Measurements from ENCODE around the gene CEP135.
A peak's percentile ranks its signal among the peaks of the same experiment; 100 is the strongest.

The CEP135 gene, protein sequence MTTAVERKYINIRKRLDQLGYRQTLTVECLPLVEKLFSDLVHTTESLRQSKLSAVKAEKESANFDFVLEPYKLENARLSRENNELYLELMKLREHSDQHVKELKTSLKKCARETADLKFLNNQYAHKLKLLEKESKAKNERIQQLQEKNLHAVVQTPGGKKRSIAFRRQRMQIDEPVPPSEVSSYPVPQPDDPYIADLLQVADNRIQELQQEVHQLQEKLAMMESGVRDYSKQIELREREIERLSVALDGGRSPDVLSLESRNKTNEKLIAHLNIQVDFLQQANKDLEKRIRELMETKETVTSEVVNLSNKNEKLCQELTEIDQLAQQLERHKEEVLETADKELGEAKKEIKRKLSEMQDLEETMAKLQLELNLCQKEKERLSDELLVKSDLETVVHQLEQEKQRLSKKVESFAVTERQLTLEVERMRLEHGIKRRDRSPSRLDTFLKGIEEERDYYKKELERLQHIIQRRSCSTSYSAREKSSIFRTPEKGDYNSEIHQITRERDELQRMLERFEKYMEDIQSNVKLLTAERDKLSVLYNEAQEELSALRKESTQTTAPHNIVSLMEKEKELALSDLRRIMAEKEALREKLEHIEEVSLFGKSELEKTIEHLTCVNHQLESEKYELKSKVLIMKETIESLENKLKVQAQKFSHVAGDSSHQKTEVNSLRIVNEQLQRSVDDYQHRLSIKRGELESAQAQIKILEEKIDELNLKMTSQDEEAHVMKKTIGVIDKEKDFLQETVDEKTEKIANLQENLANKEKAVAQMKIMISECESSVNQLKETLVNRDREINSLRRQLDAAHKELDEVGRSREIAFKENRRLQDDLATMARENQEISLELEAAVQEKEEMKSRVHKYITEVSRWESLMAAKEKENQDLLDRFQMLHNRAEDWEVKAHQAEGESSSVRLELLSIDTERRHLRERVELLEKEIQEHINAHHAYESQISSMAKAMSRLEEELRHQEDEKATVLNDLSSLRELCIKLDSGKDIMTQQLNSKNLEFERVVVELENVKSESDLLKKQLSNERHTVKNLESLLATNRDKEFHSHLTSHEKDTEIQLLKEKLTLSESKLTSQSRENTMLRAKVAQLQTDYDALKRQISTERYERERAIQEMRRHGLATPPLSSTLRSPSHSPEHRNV

DNA sequence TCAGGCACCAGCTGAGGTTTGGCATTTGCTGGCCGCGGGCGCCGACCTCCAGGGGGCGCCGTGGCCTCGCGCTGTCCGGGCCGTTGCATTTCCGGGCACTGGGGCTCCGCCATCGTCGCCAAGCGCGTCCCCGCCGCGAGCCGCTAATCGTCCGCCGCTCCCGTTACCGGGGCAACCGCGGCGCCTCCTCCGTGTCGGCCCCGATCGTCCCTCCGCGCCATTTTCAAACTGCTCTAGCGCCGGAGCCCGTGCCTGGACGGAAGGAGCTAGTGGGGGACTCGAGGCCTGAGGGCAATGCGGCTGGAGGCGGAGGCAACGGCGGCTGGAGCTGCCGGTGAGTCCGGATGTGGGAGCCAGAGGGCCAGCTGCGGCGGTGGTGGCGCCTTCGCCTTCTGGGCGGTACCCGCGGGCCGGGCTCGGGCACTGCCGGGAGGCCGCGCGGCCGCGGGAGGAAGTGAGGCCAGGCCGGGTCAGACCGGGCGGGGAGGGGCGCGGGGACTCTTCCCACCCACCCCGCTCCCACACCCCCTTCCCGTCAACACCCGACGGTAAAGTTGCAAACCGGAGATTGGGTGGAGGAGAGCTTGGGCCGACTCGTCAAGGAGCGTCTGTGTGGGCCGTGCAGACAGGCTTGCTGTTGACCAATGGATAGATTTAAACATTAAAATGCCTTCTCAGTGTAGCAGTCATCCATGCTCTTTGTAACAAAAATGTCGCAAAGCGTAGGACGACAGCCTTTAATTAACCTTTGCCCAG is at the start of gene CEP135:
CEP135 (plus strand) TSS at position 220 of the 756 bp plus-strand sequence. CDS start 3,186 bp downstream, outside the sequence.
- TF ChIP-seq, protein P1, sequence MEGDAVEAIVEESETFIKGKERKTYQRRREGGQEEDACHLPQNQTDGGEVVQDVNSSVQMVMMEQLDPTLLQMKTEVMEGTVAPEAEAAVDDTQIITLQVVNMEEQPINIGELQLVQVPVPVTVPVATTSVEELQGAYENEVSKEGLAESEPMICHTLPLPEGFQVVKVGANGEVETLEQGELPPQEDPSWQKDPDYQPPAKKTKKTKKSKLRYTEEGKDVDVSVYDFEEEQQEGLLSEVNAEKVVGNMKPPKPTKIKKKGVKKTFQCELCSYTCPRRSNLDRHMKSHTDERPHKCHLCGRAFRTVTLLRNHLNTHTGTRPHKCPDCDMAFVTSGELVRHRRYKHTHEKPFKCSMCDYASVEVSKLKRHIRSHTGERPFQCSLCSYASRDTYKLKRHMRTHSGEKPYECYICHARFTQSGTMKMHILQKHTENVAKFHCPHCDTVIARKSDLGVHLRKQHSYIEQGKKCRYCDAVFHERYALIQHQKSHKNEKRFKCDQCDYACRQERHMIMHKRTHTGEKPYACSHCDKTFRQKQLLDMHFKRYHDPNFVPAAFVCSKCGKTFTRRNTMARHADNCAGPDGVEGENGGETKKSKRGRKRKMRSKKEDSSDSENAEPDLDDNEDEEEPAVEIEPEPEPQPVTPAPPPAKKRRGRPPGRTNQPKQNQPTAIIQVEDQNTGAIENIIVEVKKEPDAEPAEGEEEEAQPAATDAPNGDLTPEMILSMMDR (IDR thresholded peaks at IDR 0.05; ENCODE audit: low read depth, low read length, missing control alignments), result peak; percentile 94
- DNase-seq (ENCODE audit: low read depth), result peak; percentile 75
- peak within 1 kb of the TSS; percentile 87 for H3K4me3 ChIP-seq (ENCODE audit: low read depth, low read length)

DNA sequence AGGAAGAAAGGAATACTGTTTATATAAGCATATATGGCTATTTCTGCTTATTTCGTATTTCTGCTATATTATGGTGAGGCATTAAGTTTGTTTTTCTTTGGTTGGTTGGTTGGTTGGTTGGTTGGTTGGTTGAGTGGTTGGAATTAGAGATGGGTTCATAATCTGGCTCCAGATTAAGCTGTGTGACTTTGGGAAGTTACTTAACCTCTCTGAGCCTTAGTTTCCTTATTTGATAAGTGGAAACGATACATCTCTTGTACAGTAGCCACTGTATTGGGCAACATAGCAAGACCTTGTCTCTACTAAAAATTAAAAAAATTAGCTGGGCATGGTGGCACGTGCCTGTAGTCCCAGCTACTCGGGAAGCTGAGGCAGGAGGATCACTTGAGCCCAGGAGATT is 46.1 kb upstream of the CEP135 start:
- DNase-seq (ENCODE audit: low read depth), result no peak
- H3K4me3 ChIP-seq (ENCODE audit: low read depth, low read length), result no peak overlapping the region
- TF ChIP-seq, protein P1 (IDR thresholded peaks at IDR 0.05; ENCODE audit: low read depth, low read length, missing control alignments), result no peak

DNA sequence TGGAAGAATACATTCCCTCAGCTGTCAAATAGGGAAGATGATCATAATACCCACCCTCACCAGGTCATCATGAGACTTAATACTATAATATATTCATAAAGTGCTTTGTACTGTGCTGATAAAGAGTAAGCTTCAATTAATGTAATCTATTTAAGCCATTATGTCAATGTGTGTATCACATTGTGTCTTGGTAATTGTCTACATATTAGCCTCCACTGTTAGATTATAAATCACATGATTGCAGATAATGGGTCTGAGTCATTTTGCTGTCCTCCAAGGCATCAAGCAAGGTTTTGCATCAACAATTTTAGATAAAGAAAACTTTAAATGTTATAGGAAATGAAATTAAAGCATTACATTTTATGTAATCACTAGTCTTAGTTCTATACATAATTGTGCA is 45.2 kb upstream of the CEP135 start:
- TF ChIP-seq, protein P1 (IDR thresholded peaks at IDR 0.05; ENCODE audit: low read depth, low read length, missing control alignments), result no peak
- no peak overlapping the region for H3K4me3 ChIP-seq (ENCODE audit: low read depth, low read length)
- no peak for DNase-seq (ENCODE audit: low read depth)

DNA sequence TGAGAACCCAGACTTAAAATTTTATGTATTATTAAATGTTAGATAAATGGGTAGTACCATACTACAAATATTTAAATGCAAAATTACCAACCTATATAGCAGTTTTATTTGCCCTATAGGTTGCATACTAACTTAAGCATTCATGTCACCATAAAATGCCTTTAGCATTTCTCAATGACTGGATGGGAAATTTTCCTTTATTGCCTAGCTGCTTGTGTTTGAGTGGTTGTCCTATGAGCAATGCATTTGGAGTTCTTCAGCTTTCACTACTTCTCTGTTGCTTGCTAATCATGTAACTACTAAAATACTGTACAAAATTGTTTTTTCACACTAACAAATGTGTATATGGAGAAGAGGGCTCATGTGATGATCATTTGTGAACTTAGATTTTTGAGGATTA is 44.2 kb upstream of the CEP135 start:
- H3K4me3 ChIP-seq (ENCODE audit: low read depth, low read length), result no peak overlapping the region
- no peak for DNase-seq (ENCODE audit: low read depth)
- TF ChIP-seq, protein P1 (IDR thresholded peaks at IDR 0.05; ENCODE audit: low read depth, low read length, missing control alignments), result no peak

DNA sequence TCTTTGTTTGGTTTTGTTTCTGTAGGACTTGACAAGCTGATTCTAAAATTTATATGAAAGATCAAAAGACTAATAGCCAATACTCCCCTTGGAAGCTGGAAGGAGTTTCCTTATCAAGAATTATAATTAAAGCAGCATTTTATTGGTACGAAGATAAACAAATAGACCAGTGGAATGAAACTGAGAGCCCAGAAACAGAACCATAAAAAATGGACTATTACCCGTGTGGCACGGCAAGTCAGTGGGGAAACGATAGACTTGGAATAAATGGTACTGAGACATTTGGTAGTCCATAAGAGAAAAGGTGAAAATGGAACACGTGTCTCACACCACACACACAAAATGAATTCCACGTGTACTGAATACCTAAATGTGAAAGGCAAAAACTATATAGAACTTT is 42.4 kb upstream of the CEP135 start:
- DNase-seq (ENCODE audit: low read depth), result no peak
- TF ChIP-seq, protein P1 (IDR thresholded peaks at IDR 0.05; ENCODE audit: low read depth, low read length, missing control alignments), result no peak
- no peak overlapping the region for H3K4me3 ChIP-seq (ENCODE audit: low read depth, low read length)

DNA sequence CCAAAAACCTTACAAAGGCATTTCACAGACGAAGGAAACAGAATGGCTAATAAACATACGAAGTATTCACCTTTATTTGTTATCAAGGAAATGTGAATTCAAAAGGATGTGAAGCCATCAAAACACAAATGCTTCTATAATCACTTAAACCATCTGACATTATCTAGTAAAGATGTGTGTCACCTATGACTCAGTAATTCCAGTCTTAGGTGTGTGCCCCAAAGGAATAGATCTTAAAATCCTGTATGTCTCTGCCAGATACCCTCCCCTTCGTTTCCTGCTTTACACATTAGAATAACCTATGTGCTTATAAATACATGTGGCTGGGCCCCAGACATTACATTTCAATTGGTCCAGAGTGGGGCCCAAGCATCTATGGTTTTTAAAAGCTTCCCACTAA is 41.8 kb upstream of the CEP135 start:
- TF ChIP-seq, protein P1 (IDR thresholded peaks at IDR 0.05; ENCODE audit: low read depth, low read length, missing control alignments), result no peak
- H3K4me3 ChIP-seq (ENCODE audit: low read depth, low read length), result no peak overlapping the region
- DNase-seq (ENCODE audit: low read depth), result no peak

Data from GM12864 (cell line).